Measurements from ENCODE around the gene CAMKK2.

Gene CAMKK2

DNA sequence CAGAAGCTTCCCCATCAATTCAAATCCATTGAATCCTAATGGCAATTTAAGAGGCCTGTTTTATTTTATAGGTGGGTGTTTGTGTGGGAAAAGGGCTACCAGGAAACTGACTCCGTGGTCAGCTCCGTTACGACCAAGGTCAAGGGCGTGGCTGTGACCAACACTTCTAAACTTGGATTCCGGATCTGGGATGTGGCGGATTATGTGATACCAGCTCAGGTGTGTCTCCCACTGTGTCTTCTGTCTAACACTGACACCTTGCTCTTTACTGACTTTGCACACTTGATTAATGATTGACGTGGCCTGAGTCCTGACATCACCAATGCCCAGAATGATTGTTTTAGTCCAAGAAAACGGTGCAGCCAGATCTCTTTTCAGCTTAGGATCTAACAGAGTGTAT, 79.4 kb downstream of the CAMKK2 start:
- TF ChIP-seq FOXM1 (IDR thresholded peaks at IDR 0.05; ENCODE audit: borderline replicate concordance, low read depth) (no peak), TCF12 (IDR thresholded peaks at IDR 0.05; ENCODE audit: low read depth) (no peak), ZBTB7A (IDR thresholded peaks at IDR 0.05; ENCODE audit: low read depth) (no peak), CREB1 (IDR thresholded peaks at IDR 0.05; ENCODE audit: low read depth) (no peak), TAF1 (IDR thresholded peaks at IDR 0.05; ENCODE audit: low read depth) (no peak), EP300 (IDR thresholded peaks at IDR 0.05; ENCODE audit: borderline replicate concordance) (no peak), CEBPB (IDR thresholded peaks at IDR 0.05) (no peak), NFIC (IDR thresholded peaks at IDR 0.05) (no peak), YY1 (IDR thresholded peaks at IDR 0.05; ENCODE audit: low read depth) (no peak), EGR1 (IDR thresholded peaks at IDR 0.05) (no peak), RAD21 (IDR thresholded peaks at IDR 0.05; ENCODE audit: low read depth) (no peak)
- TF ChIP-seq, protein P1, sequence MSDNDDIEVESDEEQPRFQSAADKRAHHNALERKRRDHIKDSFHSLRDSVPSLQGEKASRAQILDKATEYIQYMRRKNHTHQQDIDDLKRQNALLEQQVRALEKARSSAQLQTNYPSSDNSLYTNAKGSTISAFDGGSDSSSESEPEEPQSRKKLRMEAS (IDR thresholded peaks at IDR 0.05) = no peak
- TF ChIP-seq, protein P2, sequence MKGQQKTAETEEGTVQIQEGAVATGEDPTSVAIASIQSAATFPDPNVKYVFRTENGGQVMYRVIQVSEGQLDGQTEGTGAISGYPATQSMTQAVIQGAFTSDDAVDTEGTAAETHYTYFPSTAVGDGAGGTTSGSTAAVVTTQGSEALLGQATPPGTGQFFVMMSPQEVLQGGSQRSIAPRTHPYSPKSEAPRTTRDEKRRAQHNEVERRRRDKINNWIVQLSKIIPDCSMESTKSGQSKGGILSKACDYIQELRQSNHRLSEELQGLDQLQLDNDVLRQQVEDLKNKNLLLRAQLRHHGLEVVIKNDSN (IDR thresholded peaks at IDR 0.05) = no peak

DNA sequence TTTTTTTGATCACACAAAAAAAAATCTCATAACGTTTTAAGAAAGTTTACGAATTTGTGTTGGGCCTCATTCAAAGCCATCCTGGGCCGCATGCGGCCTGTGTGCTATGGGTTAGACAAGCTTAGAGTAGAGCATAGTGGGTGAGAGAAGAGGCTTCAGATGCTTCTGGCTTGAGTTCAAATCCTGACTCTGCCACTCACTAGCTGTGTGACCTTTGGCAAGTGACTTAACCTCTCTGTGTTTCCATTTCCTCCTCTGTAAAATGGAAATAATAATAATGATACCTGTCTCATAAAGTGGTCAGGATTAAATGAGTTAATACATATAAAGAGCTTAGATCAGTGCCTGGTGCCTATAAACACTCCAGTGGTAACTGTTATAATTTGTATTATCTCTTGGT, 80.4 kb downstream of the CAMKK2 start:
- no peak for TF ChIP-seq FOXM1 (IDR thresholded peaks at IDR 0.05; ENCODE audit: borderline replicate concordance, low read depth)
- TF ChIP-seq TAF1 (IDR thresholded peaks at IDR 0.05; ENCODE audit: low read depth) = no peak
- TF ChIP-seq, protein P3, sequence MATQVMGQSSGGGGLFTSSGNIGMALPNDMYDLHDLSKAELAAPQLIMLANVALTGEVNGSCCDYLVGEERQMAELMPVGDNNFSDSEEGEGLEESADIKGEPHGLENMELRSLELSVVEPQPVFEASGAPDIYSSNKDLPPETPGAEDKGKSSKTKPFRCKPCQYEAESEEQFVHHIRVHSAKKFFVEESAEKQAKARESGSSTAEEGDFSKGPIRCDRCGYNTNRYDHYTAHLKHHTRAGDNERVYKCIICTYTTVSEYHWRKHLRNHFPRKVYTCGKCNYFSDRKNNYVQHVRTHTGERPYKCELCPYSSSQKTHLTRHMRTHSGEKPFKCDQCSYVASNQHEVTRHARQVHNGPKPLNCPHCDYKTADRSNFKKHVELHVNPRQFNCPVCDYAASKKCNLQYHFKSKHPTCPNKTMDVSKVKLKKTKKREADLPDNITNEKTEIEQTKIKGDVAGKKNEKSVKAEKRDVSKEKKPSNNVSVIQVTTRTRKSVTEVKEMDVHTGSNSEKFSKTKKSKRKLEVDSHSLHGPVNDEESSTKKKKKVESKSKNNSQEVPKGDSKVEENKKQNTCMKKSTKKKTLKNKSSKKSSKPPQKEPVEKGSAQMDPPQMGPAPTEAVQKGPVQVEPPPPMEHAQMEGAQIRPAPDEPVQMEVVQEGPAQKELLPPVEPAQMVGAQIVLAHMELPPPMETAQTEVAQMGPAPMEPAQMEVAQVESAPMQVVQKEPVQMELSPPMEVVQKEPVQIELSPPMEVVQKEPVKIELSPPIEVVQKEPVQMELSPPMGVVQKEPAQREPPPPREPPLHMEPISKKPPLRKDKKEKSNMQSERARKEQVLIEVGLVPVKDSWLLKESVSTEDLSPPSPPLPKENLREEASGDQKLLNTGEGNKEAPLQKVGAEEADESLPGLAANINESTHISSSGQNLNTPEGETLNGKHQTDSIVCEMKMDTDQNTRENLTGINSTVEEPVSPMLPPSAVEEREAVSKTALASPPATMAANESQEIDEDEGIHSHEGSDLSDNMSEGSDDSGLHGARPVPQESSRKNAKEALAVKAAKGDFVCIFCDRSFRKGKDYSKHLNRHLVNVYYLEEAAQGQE (IDR thresholded peaks at IDR 0.05; ENCODE audit: low read depth) = no peak
- TF ChIP-seq RAD21 (IDR thresholded peaks at IDR 0.05; ENCODE audit: low read depth) = no peak
- no peak for TF ChIP-seq ZBTB7A (IDR thresholded peaks at IDR 0.05; ENCODE audit: low read depth)
- TF ChIP-seq, protein P2 (IDR thresholded peaks at IDR 0.05) = no peak
- TF ChIP-seq EGR1 (IDR thresholded peaks at IDR 0.05) = no peak
- no peak for TF ChIP-seq CREB1 (IDR thresholded peaks at IDR 0.05; ENCODE audit: low read depth)
- TF ChIP-seq, protein P1 (IDR thresholded peaks at IDR 0.05) = no peak
- no peak for TF ChIP-seq TCF12 (IDR thresholded peaks at IDR 0.05; ENCODE audit: low read depth)
- TF ChIP-seq NFIC (IDR thresholded peaks at IDR 0.05) = no peak
- no peak for TF ChIP-seq TEAD4 (IDR thresholded peaks at IDR 0.05)
- no peak for TF ChIP-seq EP300 (IDR thresholded peaks at IDR 0.05; ENCODE audit: borderline replicate concordance)
- TF ChIP-seq CEBPB (IDR thresholded peaks at IDR 0.05) = no peak
- no peak for TF ChIP-seq YY1 (IDR thresholded peaks at IDR 0.05; ENCODE audit: low read depth)

DNA sequence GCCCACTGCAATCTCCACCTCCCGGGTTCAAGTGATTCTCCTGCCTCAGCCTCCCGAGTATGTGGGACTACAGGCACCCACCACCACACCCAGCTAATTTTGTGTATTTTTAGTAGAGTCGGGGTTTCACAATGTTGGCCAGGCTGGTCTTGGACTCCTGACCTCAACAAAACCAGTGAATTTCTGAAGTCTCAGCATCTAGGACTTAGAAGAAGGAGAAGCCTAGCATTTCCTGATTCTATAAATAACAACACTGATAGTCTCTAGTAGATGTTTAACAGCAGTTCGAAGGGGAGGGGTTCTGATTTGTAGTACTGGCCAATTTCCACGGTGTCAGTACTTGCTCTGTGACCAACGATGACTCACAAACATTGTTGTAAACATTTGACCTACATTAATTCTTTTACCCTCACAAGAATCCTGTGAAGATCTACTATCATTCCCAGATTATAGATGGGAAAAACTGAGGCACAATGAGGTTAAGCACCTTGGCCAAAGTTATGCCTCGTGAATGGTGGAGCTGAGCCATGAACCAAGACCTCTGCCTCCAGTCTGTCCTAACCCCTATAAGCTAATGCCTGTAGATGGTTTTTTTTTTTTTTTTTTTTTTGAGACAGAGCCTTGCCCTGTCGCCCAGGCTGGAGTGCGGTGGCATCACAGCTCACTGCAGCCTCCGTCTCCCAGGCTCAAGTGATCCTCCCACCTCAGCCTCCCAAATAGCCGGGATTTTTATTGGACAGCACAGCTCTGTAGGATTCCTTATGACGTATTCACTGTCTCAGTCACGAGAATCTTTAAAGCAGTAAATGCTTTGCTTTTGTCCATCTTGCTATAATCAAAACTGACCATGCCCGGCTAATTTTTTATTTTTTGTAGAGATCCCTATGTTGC, 81.4 kb downstream of the CAMKK2 start:
- TF ChIP-seq, protein P1 (IDR thresholded peaks at IDR 0.05) = no peak
- TF ChIP-seq, protein P2 (IDR thresholded peaks at IDR 0.05) = no peak
- TF ChIP-seq CREB1 (IDR thresholded peaks at IDR 0.05; ENCODE audit: low read depth) (no peak), EP300 (IDR thresholded peaks at IDR 0.05; ENCODE audit: borderline replicate concordance) (no peak), FOXM1 (IDR thresholded peaks at IDR 0.05; ENCODE audit: borderline replicate concordance, low read depth) (no peak)
- TF ChIP-seq, protein P3 (IDR thresholded peaks at IDR 0.05; ENCODE audit: low read depth) = no peak

DNA sequence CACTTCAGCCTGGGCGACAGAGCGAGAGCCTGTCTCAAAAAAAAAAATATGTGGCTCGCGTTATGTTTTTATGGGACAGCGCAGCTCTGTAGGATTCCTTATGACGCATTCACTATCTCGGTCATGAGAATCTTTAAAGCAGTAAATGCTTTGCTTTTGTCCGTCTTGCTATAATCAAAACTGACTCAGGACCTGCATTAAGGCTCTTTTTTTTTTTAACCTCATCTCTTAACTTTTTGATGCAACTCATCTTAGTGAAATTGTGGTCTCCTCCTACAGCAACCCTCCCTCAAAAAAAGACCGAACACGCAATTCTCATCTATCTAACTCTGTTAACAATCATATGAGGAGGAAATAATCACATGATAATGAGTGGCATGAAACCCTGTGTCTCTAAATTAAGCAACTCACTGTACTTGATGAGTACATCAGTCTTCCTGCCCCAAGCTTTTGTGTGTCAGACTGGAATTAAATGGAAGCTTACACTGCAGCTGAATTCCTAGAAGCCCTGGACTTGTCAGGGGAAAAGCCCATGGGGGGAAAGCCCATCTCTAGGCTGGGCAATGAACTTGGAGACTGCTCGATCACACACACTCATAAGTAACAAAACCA, 82.2 kb downstream of the CAMKK2 start:
- no peak for TF ChIP-seq CEBPB (IDR thresholded peaks at IDR 0.05)
- no peak for TF ChIP-seq ZBTB7A (IDR thresholded peaks at IDR 0.05; ENCODE audit: low read depth)
- TF ChIP-seq CREB1 (IDR thresholded peaks at IDR 0.05; ENCODE audit: low read depth) = no peak
- TF ChIP-seq YY1 (IDR thresholded peaks at IDR 0.05; ENCODE audit: low read depth) = no peak
- TF ChIP-seq RAD21 (IDR thresholded peaks at IDR 0.05; ENCODE audit: low read depth) = no peak
- TF ChIP-seq FOXM1 (IDR thresholded peaks at IDR 0.05; ENCODE audit: borderline replicate concordance, low read depth) = no peak
- TF ChIP-seq TEAD4 (IDR thresholded peaks at IDR 0.05) = no peak
- TF ChIP-seq, protein P3 (IDR thresholded peaks at IDR 0.05; ENCODE audit: low read depth) = no peak
- no peak for TF ChIP-seq EGR1 (IDR thresholded peaks at IDR 0.05)
- TF ChIP-seq TAF1 (IDR thresholded peaks at IDR 0.05; ENCODE audit: low read depth) = no peak
- no peak for TF ChIP-seq TCF12 (IDR thresholded peaks at IDR 0.05; ENCODE audit: low read depth)
- no peak for TF ChIP-seq EP300 (IDR thresholded peaks at IDR 0.05; ENCODE audit: borderline replicate concordance)
- TF ChIP-seq, protein P2 (IDR thresholded peaks at IDR 0.05) = no peak
- no peak for TF ChIP-seq NFIC (IDR thresholded peaks at IDR 0.05)
- TF ChIP-seq, protein P1 (IDR thresholded peaks at IDR 0.05) = no peak
